Measurements from ENCODE around the gene PAK4.

GRCh38 chr19:39207293-39207836, 81.8 kb downstream of the PAK4 start:
- TF ChIP-seq POLR2A (IDR thresholded peaks at IDR 0.05; ENCODE audit: borderline replicate concordance, extremely low read depth, insufficient read depth, insufficient read length) (no peak), CTCF (IDR thresholded peaks at IDR 0.05 in 2 of 3, conservative IDR thresholded peaks at IDR 0.05 in 1 of 3; ENCODE audit: borderline replicate concordance in 1 of 3, insufficient read depth in 1 of 3, low read depth in 2 of 3, low read length in 2 of 3) (no peak), RAD21 (IDR thresholded peaks at IDR 0.05; ENCODE audit: low read depth) (no peak), CEBPB (IDR thresholded peaks at IDR 0.05; ENCODE audit: low read depth) (no peak), EZH2 (IDR thresholded peaks at IDR 0.05) (no peak), SRF (IDR thresholded peaks at IDR 0.05; ENCODE audit: low read depth) (no peak), CBX3 (IDR thresholded peaks at IDR 0.05; ENCODE audit: low read depth) (no peak), REST (IDR thresholded peaks at IDR 0.05; ENCODE audit: low read depth) (no peak), EGR1 (IDR thresholded peaks at IDR 0.05; ENCODE audit: low read depth) (no peak)
